Measurements from ENCODE around the gene TTC7B.
A peak's percentile ranks its signal among the peaks of the same experiment; 100 is the strongest.

Gene TTC7B

DNA sequence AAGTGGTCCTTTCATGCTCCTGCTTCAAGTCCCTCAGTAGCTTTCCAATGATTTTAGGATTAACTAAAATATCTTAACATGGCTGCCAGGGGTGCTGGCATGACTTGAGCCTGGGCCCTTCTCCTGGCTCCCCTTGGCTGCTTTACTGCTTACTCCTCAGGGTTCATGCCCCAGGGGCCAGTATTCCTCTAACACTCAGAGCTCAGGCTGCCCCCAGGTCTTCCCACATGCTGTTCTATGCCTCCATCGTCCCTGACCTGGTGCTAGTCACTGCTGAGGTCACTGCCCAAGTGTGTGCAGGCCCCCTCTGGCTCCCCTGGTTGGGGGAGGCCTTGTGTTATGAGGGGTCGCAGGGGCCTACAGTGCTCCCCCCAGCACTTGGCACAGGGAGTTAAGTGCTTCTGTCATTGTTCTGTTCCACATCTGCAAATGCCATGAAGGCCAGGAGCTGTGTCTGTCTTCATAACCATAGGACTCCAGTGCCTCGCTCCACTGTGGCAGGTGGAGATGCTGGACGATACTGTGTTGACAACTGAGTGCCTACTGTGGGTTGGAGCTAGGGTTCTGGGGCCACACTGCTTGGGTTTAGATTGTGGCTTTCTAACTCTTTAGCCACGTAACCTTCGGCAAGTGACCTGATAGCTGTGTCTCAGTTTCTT is 228.8 kb downstream of the TTC7B start:
- no peak for DNase-seq

DNA sequence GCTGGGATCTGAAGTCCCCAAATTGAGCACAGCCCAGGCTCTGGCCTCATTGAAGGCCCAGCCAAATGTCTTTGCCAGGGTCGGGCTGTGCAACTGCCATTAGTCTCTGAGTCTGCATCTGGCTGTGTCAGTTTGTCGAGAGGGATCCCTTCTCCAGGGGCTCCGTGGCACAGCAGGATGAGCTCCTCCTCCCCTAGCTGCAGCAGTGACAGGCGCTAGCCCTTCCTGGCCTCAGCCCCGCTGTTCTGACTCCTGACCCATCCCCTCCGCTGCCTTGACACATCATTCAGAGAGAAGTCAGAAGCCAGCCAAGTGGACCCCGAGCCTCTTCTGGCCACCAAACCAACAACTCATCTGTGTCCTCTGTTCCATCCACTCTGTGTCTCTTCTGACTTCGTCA is 231.1 kb downstream of the TTC7B start:
- no peak for DNase-seq

DNA sequence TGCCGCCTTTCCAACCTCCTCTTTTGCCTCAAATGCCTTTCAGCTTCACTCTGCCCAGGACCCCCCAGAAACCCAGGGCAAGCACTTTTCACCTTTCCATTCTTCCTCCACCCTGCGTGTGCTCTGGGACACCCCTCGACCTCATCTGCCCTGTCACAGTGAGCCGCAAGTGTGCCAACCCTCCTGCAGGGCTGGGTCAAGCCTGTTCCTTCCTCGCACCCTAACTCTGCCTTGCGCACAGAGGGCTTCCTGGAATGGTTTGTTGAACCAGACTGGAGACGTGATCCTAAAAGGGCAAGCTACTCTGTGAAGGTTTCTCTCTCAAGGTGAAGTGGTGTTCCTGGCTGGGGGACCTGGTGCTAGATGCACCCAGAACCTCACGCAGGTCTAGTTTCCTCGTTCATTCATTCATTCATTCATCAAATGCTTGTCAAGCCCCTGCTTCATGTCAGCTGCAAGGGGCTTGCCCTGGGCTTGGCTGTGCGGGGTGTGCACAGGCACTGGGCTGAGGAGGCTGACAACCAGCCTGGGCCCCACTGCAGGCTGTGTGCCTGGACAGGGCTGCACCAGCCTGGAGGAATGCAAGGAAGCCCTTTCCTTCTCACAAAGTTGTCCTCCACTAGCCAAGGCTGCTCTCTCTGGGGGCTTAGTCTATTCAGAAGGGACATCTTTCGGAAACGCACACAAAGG is 232.2 kb downstream of the TTC7B start:
- DNase-seq, result no peak

DNA sequence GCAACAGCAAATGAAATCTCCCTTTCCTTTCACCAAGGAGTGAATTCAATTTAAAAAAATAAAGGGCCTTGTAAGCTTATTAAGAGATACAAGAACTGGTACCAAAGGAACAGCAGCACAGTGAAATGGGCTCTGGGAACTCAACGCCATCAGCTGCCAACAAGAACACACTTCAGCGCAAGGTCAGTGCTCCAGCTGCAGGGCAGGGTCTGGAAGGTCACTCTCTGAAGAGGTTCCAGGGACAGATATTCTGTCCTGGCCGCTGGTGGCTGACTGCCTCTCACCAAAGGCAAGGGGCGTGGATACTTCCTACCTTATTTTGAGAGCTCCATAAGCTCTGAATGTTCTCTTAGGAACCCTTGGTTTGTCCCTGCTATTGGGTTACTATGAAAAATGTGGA is 232.8 kb downstream of the TTC7B start:
- DNase-seq, result no peak

DNA sequence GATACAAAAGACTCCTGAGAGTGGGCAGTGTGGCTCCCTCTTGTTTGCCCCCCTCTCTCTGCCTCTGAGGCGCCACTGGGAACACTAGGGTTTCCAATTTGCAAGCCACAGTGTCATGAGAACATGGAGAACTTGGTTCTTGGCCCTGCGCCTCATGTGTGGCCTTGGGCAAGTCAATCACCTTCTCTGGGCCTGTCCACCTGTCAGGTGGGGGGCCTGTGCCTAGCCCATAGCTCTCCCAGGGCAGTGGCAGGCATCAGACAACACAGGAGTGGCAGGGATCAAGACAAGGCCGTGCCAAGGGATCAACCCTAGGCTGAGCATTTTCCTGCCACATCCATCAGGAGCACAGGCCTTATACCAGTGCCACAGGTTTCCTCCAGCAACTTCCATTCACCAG is 234.1 kb downstream of the TTC7B start:
- DNase-seq, result no peak

DNA sequence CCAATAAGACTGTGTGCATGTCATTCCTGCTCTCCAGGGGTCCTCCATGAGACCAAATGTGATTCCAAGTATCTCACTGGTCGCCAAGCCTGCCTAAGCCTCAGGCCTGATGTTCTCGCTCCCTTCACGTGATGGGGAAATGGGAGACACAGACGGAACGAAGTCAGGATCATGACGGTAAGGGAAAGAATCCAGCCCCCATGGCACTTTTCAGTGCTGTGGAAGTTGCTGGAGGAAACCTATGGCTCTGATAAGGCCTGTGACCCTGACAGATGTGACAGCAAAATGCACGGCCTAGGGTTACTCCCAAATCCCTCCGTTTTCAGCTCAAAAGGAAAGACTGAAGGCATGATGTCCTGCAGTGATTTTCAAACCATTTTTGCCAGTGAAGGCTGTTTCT is 234.5 kb downstream of the TTC7B start:
- no peak for DNase-seq

DNA sequence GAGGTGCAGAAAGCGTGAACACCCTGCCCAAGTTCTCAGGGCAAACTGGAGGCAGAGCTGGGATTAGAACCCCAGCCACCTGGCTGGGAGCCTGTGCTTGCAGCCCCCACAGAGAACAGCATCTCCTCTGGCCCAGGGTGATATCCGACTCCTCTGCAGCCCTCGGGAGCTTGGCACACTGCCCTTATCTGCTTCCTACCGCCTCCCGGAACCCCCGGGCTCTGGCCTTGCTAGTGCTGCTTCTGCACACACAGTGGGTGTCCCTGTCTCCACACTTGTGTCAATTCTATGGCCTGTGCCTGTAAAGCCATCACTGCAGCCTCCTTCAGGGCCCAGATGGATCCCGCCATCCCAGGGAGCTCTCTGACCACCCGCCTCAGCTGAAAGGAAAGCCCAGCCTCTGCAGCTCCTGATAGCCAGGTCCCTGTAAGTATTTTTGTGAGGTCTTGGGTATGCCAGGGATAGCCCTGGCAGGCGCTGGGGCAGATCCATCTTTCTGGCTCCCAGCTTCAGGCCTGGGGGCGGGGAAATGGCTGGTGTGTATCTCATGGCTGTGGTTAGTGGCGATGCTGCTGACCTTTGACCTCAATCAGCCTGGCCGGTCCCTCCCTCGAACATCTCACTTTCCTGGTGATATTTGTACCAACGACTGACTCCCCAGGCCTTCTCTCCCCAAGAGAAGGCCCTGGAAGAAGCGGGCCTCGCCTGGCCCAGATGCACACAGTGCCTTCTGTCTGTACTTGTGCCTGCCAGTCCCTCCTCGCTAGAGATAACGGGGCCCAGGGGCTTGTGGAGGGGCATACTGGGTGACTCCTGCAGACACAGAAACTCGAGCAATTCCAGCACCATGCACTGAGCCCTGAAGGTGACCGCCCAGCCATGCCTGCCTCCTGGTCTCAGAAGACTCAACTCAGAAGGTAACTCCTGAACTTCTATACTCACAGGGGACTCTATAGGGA is 235.6 kb downstream of the TTC7B start:
- DNase-seq, result no peak

DNA sequence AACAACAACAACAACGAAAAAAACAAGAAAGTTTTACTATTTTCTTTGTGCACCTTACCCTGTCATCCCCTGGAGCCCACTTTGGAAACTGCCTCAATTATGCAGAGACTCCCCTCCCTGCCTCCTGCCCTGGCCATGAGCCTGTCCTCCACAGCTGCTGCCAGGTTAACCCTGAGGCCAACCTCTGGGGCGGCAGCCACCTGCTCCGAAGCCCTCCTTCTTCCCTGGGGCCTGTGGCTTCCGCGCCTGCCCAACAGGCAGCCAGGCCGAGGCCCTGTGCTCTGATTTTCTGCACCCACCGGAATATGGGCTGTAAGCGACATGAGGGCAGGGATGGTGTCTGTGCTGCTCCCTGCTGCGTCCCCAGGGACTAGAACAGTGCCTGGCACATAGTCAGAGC is 236.4 kb downstream of the TTC7B start:
- DNase-seq, result no peak

DNA sequence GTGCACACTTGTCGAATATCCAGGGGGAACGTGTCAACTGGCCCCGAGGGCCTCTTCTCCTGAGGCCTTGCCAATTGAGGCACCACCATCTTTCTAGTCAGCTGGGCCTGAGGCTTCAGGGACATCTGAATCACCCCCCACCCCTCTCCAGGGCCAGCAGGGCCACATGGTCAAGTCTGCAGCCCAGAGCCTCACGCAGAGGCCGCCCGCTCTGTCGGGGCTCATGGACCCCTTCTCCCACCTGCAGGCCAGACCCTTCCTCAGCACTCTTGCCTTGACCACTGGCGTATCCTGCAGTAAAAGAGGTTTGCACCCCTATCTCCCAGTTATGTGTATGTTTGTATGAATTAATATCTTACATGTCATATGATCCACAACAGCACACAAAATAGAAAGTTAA is 237.1 kb downstream of the TTC7B start:
- DNase-seq, result no peak

DNA sequence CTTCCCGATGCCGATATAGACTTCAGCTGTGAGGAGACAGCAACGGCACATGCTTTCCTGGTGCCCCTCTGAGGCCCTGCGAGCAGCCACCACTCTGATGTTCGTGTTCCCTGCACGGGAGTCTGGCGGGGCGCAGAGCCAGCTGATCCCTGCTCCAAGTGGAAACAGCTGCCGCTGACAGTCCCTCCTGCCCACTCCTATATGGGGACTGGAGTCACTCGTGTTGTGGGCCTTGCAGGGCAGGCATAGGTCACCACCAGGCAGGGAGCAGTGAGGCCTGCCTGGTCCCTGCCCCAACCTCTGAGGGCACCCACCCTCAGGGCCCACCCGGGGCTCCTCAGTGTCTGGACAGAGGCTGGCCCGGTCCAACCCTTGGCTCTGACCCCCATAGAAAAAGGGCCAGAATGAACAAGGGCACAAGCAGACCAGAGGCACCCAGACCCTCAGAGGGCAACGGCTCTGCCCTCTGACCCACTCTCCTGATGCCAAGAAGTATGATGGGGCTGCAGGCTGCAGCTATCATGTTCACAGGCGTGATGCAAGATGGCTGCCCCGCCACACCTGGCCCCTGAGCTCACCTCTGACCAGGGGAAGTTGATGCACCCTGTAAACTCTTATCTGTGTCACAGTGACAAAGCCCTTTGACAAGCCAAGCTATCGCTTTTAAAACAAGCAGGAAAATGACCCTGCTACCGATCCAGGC is 237.8 kb downstream of the TTC7B start:
- no peak for DNase-seq

DNA sequence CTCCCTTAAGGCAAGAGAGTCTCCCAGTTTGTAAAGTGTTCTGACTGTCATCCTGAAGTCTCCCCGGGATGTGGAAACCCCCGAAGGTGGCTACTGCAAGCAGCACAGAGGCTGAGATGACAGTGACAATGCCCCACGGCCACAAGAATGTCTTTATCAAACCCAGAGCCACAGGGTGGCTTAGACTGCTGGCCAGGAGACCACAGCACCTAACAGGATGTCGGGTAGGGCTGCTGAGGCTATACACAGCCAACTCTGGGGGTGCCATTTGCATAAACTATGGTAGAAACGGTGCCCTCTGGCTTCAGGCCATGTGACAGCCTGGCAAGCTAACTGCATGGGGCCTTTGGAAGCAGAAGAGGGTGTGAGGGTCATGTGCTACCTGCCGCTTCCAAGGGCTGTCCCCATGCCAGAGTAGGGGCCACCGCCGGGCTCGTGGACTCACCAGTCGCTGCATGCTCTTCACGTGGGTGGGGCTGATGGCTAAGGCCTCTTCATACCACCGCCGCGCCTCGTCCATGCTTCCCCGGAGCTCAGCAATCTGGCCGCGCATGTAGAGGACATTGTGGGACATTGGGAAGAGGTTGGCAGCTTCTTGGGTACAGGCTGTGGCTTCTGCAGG is 238.5 kb downstream of the TTC7B start:
- DNase-seq, result no peak

DNA sequence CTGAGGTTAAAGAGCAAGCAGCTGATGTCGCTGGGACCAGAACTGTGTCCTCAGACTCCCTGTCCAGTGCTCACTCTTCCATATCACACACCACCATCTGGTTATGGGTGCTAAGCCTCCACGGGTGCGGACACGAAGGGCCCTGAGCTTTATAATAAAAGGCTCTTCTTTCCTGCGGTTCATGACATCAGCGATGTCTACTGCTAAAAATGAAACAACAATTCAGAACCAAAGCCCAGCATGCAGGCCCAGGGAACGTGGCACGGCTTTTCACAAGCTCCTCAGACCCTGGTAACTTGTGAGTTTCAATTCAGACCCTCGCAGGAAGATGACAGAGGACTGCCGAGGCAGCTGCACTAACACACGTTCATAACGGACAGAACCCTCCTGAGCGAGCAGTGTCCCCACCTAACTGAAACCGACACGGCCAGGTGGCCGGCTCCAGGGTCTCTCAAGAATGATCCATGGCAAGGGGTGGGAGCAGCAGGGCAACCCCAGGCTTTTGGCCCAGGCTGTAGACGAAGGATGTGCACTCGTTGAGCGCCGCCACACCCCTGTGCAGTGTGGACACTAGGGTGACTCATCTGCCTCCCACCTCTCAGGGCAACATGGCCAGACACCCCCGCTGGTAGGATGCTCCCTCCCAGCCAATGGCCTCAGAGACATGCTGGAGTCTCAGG is 239.1 kb downstream of the TTC7B start:
- DNase-seq, result no peak

DNA sequence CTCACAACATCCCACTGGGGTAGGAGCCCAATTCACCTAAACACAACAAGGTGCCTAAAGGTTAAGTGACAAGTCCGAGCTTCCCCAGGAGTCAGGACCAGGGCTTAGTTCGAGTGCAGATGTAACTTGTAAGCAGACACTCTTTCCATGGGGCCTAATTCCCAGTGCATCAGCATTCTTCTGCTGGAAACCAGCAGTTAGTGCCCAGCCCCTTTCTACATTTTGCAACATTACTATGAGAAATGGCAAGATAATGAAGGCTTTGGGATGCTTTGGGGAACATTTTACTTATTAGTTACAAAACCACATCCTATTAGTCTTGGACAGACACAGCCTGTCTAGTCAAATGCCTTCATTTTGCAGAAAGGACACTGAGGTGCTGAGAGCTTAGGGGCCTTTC is 239.6 kb downstream of the TTC7B start:
- no peak for DNase-seq

DNA sequence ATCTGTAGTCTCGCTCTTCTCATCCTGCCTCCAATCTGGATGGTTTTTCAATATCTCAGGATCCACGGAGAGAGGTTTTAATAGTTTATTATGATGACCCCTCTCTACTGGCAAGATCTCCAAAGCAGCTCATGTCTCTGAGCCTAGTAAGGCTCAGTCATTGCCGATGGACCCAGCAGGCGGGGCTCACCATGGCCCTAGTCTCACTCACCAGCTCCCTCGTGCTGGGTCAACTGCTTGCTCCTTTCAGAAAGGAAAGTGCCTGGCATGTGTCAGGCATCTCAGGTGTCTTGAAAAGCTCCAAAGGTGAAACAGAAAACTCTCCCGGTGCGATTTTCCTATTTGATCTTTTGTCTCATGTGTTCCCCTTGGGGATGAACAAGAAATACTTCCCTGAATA is 240.4 kb downstream of the TTC7B start:
- DNase-seq, result no peak

DNA sequence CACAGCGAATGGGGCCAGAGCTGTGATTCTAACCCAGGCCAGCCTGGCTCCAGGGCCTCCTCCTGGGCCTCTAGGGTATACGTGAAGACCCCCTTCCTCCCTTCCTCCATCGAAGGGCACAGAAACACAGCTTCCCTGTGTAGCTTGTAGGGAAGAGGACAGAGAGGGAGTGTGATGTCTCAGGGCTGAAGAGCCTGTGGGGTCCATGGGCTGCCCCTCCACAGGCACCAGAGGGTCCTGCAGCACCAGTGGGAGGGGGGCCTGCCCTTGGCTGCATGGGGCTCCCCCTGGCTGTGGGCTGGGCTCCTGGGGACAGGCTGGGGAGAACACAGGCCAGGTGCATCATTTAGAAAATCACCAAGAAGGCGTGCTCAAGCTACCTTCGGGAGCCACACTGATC is 240.9 kb downstream of the TTC7B start:
- DNase-seq, result no peak

DNA sequence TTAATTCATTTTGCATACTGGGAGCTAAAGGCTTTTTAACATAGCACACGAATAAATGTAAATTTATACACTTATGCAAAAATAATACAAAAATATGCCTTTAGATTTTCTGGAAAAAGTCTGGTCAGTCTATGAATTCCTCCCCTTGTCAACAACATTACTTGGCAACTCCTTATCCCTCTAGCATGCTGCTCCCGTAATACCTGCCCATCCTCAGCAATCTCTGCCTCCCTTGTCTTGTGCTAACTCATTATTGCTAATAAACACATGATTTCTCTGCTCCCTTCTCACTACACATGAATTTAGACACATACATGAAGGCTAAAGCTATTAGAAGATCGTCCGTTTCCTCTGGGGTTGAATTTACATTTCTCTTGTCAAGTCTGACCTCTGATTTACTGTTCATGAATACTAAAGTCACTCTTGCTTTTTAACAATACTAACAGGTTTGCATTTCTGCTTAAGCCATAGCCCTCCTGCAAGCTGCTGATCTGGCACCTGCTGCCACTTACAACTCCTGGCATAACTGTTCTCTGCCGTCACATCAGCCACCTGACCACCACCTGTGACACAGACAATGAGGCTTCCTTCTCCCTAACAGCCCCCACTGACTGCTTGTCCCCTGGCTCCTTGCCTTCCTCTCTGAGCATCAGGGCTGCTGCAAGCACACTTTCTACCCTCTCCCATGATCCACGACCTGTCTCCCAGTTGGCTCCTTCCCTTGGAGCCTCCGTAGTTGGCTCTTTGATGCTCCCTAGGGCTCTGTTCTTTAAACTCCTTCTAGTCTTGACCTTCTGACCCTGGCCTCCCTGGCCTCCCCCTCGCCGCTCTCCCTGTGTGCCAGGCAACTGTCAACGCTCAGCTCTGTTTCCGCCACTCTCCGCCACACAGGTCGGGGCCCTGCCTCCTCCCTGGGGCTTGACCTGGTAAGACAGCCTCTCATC is 241.8 kb downstream of the TTC7B start:
- peak; percentile 81 for DNase-seq

DNA sequence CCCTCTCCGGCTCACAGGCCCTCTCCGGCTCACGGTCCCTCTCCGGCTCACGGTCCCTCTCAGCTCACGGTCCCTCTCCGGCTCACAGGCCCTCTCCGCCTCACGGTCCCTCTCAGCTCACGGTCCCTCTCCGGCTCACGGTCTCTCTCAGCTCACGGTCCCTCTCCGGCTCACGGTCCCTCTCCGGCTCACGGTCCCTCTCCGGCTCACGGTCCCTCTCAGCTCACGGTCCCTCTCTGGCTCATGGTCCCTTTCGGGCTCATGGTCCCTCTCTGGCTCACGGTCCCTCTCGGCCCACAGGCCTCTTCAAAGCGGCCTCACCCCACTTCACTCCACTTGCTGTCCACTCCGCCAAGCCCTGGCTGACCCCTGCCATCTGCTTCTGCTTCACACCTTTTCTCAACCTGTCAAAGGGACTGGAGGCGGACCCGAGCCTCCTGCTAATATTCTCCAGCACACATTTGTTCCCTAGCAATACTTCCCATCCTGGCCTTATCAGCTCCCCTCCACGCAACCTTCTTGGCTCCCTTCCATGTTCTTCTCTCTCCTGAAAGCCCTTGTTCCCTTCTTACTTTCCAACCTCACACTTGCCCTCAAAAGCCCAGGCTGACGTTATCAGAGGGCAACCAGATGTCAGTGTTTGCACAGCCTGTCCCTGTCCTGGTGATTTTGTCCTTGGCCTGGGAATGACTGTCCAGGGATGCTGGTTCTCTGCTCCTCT is 242.7 kb downstream of the TTC7B start:
- no peak for DNase-seq

DNA sequence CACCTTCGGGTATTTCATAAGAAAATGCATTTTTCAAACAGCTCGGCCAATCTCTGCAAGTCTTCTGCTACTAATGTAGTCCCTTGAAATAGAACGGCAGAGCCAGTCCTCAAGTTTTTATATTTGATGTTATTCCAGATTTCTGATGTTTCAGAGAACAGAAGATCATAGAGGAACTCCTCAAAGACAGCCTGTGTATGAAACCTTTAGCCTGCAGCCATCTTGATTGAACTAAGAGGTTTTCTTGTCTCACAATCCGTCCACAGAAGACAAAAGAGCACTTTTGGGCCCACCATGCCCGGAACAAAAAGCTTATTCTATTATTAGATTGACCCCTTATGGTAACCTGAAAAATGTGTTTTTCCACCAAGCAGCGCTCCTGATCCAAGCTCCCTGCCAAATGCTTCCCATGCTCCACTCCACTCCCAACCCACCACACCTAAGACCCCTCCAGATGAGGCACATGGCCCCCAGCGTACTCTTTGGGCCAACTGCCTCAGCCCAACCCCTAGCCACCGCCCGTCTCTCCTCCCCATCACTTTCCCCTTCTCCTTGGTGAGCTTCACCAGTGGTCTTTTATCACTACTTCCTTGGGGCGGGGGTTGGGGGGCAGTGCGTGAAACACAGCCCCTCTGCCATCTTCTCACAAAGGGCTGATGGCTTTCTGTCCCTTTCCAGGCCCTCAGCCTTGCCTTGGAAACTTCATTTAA is 243.6 kb downstream of the TTC7B start:
- no peak for DNase-seq

DNA sequence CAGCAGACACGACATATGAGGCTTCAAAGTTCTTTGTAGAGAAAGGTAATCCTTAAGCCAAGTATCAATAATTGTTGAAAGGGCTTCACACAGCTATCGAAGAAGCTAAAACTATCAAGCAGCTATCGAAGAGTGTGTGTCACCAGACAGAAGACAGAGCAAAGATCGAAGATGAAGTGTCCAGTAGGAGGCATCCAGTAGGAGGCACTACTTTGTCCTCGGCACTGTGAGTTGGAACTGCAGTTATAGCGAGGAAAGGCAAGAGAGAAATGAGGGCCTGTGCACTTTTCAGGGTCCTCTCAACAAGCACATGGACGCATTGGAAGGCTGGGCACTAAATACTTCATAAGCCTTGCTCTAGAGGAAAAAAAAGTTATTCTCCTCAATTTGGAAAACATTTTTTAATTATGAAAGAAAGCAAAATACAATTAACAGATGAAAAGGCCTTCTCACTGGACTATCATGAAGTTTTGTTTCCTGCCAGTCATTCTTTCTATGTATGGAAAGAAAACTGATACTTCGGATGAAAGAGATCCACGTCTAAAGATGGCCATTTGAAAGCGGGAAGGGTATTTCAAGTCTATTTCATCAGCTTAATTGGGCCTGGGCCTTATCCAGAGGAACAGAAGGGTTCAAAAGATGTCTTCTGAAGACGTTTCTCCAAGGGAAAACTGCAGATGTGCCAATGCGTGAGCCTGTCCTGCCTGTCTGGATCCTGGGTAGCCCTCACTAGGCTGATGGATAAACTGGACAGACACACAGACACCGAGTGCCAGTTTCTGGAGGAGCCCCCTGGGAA is 244.9 kb downstream of the TTC7B start:
- no peak for DNase-seq

Measured in NCI-H187 treated with DMSO at 0.1 percent for 48 hours (cell line).